K562 (cell line): ENCODE data around the gene CKS2. TPM values are rescaled to one million over a fixed set of nuclear protein-coding genes. Genes with fewer than 3 reads are reported as not detected.
A peak's percentile ranks its signal among the peaks of the same experiment; 100 is the strongest.

ENCODE experiments used
- ATAC-seq: fragments of 200-7000 bp; cut with Tn5 transposase; 3 replicates; pipeline ENCODE4 v1.9.1; 2020; ENCODE audit warnings: moderate library complexity
- BruUV-seq: library from RNA; stranded (reverse); fragments of 400-500 nt; replicated peaks from 2 replicates; lab custom pipeline; 2021; lab: Mats Ljungman, UMichigan
- CTCF ChIA-PET: fragments of 300-600 bp; formaldehyde crosslinking; extraction: SDS; loops from one replicate; lab custom pipeline; 2021; ENCODE audit warnings: low intra/inter-chr PET ratio; lab: Yijun Ruan, JAX
- POLR2A ChIA-PET: fragments of 300-600, 350-650 bp; sonication (Branson Sonifier 250); formaldehyde crosslinking; extraction: SDS; loops from one replicate; lab custom pipeline; 2021; ENCODE audit warnings: antibody characterized with exemption, inconsistent platforms; lab: Yijun Ruan, JAX
- DNase-seq, 4 experiments: peaks; one replicate each; pipeline versions ENCODE4 v3.0.0 to v3.0.0-alpha.2; 2011 to 2018; ENCODE audit warnings: low spot score in 3 of 4, mixed read lengths in 3 of 4; ENCODE audit errors: extremely low read depth in 1 of 4
- FAIRE-seq: peaks from 2 replicates; lab custom pipeline; 2011; peaks lifted over from hg19 to GRCh38; lab: Jason Lieb, UNC
- H2AFZ ChIP-seq: 2 replicates; pipeline ENCODE4 v1.6.0; 2011; ENCODE audit warnings: low read depth, low read length, control low read depth, inconsistent platforms
- H3K27ac ChIP-seq: fragments of 200-600 bp; 3 replicates; pipeline ENCODE4 v1.8.0; 2011; ENCODE audit warnings: low read depth, mild to moderate bottlenecking, control low read depth, inconsistent platforms, low read length, moderate library complexity, mixed read lengths; ENCODE audit errors: extremely low read depth
- H3K27me3 ChIP-seq, 2 experiments: fragments of 300-600 bp in 1 of 2; 2 replicates in 1 of 2; 3 replicates in 1 of 2; pipeline versions ENCODE4 v1.6.0 to v1.8.0; 2011; ENCODE audit warnings: inconsistent platforms in 2 of 2, low read length in 2 of 2, mild to moderate bottlenecking in 1 of 2, mixed read lengths in 1 of 2, moderate library complexity in 1 of 2; ENCODE audit not compliant: control insufficient read depth in 2 of 2, insufficient read depth in 2 of 2
- H3K36me3 ChIP-seq: fragments of 300-600 bp; 3 replicates; pipeline ENCODE4 v1.8.0; 2011; ENCODE audit warnings: mild to moderate bottlenecking, low read length, inconsistent platforms; ENCODE audit not compliant: control insufficient read depth, insufficient read depth
- H3K4me1 ChIP-seq, 2 experiments: fragments of 200-600 bp in 1 of 2; replicated peaks in 1 of 2; 2 replicates in 1 of 2; 3 replicates in 1 of 2; pipeline versions ENCODE4 v1.5.1 to v1.8.0; 2011; ENCODE audit warnings: inconsistent platforms in 2 of 2, low read length in 2 of 2, mild to moderate bottlenecking in 1 of 2, mixed read lengths in 1 of 2, moderate library complexity in 1 of 2; ENCODE audit not compliant: control insufficient read depth in 2 of 2, insufficient read depth in 2 of 2
- H3K4me2 ChIP-seq: 2 replicates; pipeline ENCODE4 v1.6.1; 2011; ENCODE audit warnings: low read length, control low read depth, inconsistent platforms, mixed read lengths; ENCODE audit not compliant: insufficient read depth
- H3K4me3 ChIP-seq: fragments of 200-600 bp; sonication (generic), shearing (Covaris generic); 2 replicates; pipeline ENCODE4 v1.5.1; 2016; ENCODE audit warnings: control low read depth, inconsistent platforms
- H3K79me2 ChIP-seq: fragments of 200-600 bp; 3 replicates; pipeline ENCODE4 v1.8.0; 2011; ENCODE audit warnings: low read length, inconsistent platforms; ENCODE audit not compliant: control insufficient read depth, insufficient read depth
- H3K9ac ChIP-seq, 2 experiments: 2 replicates each; pipeline versions ENCODE4 v1.6.0 to v1.6.1; 2011; ENCODE audit warnings: low read depth in 2 of 2, low read length in 2 of 2, control low read depth in 1 of 2, inconsistent platforms in 1 of 2, mild to moderate bottlenecking in 1 of 2, mixed read lengths in 1 of 2; ENCODE audit not compliant: insufficient read depth in 1 of 2
- H3K9me1 ChIP-seq: one replicate; pipeline ENCODE4 v1.6.0; 2011; ENCODE audit warnings: inconsistent platforms, mild to moderate bottlenecking, low read length, moderate library complexity; ENCODE audit not compliant: control insufficient read depth, insufficient read depth
- H3K9me3 ChIP-seq: replicated peaks from 2 replicates; pipeline ENCODE4 v1.5.1; 2011; ENCODE audit warnings: low read depth, low read length, inconsistent platforms; ENCODE audit not compliant: control insufficient read depth, insufficient read depth
- H4K20me1 ChIP-seq: replicated peaks from 2 replicates; pipeline ENCODE4 v1.6.1; 2011; ENCODE audit warnings: low read length, inconsistent platforms, mixed read lengths; ENCODE audit not compliant: control insufficient read depth, insufficient read depth
- HDAC6 ChIP-seq: IDR thresholded peaks from 2 replicates; pipeline ENCODE4 v1.6.1; 2012; ENCODE audit warnings: low read depth, mild to moderate bottlenecking, control low read depth, inconsistent platforms, low read length, moderate library complexity
- MTA2 ChIP-seq: fragments of 450-650 bp; IDR thresholded peaks from 2 replicates; pipeline ENCODE4 v1.6.1; 2016; ENCODE audit warnings: low read depth
- MTA3 ChIP-seq: fragments of 450-650 bp; formaldehyde crosslinking; IDR thresholded peaks from 2 replicates; pipeline ENCODE4 v1.6.1; 2017; ENCODE audit warnings: mild to moderate bottlenecking, borderline replicate concordance
- NFYB ChIP-seq: IDR thresholded peaks from 2 replicates; pipeline ENCODE4 v1.6.1; 2011; ENCODE audit warnings: mild to moderate bottlenecking, moderate library complexity; ENCODE audit not compliant: insufficient read length; ENCODE audit errors: extremely low read depth
- POLR2G ChIP-seq: fragments of 200-400 bp; formaldehyde crosslinking; IDR thresholded peaks from 2 replicates; pipeline ENCODE4 v1.6.1; 2017; ENCODE audit warnings: low read depth, mild to moderate bottlenecking, antibody characterized with exemption, low read length, moderate library complexity
- RBM22 ChIP-seq: fragments of 200-400 bp; formaldehyde crosslinking; IDR thresholded peaks from 2 replicates; pipeline ENCODE4 v1.6.1; 2018; ENCODE audit warnings: low read length, low read depth; ENCODE audit not compliant: poor library complexity, severe bottlenecking
- SOX6 ChIP-seq: fragments of 450-650 bp; IDR thresholded peaks from 2 replicates; pipeline ENCODE4 v1.6.1; 2014; ENCODE audit warnings: mild to moderate bottlenecking
- ZNF75A ChIP-seq: fragments of 450-650 bp; formaldehyde crosslinking; IDR thresholded peaks from 2 replicates; pipeline ENCODE4 v1.4.0; 2020; ENCODE audit warnings: mild to moderate bottlenecking
- ZNF766 ChIP-seq: fragments of 200-800 bp; sonication (Bioruptor generic); conservative IDR thresholded peaks from 2 replicates; pipeline ENCODE4 v1.6.1; 2016; ENCODE audit warnings: missing genetic modification characterization, missing compliant biosample characterization
- ZSCAN29 ChIP-seq: fragments of 450-650 bp; IDR thresholded peaks from 2 replicates; pipeline ENCODE4 v1.6.1; 2017
- WGBS: fragments of 100-300 bp; shearing (Covaris generic); methylation state at CpG from one replicate; pipeline ENCODE4 v1.1.6; 2016; ENCODE audit warnings: low coverage, mixed read lengths; ENCODE audit not compliant: insufficient coverage; ENCODE audit errors: missing lambda C conversion rate; 5-methylcytosine and 5-hydroxymethylcytosine counted together
- in situ Hi-C: fragments of 300-500 bp; cut with MboI; formaldehyde crosslinking; loops from 4 replicates; pipeline ENCODE4 v1.15.0; 2018; ENCODE audit warnings: inconsistent platforms, mixed read lengths
- intact Hi-C: fragments of 100-400 bp; cut with micrococcal nuclease; formaldehyde crosslinking; loops from 2 replicates; pipeline ENCODE4 v1.14.2; 2022
- polyA plus RNA-seq, 8 experiments: library from polyadenylated mRNA; depleted of rRNA in 4 of 8; stranded (reverse) in 5 of 8; unstranded in 3 of 8; fragments of >200 nt; fragmentation: Nextera tagmentation in 2 of 8; fragmentation: Illumina TruSeq in 1 of 8; extraction: Ambion mirVana in 2 of 8; extraction: Trizol in 1 of 8; gene quantifications; 2 replicates each; pipeline versions ENCODE4 v1.2.1 to v1.2.3, GENCODE V29; 2011 to 2014; ENCODE audit warnings: inconsistent platforms in 1 of 8, missing spikeins in 1 of 8
- total RNA-seq, 7 experiments: library from RNA; depleted of rRNA in 6 of 7; stranded (reverse); fragments of >200 nt in 6 of 7; fragmentation: Illumina TruSeq in 2 of 7; extraction: Trizol in 2 of 7; gene quantifications; 2 replicates each; pipeline versions ENCODE4 v1.2.1 to v1.2.3, GENCODE V29; 2011 to 2021; ENCODE audit warnings: low replicate concordance in 1 of 7
- TF ChIP-seq, protein P1 (sequence below): sonication (generic); formaldehyde crosslinking; IDR thresholded peaks from 2 replicates; pipeline ENCODE4 v1.8.0; 2022; ENCODE audit warnings: mild to moderate bottlenecking, missing genetic modification reagents
- TF ChIP-seq, protein P2 (sequence below): fragments of 450-650 bp; IDR thresholded peaks from 2 replicates; pipeline ENCODE4 v1.6.1; 2014; ENCODE audit warnings: low read depth, mild to moderate bottlenecking, moderate library complexity, borderline replicate concordance
- TF ChIP-seq, protein P3 (sequence below): fragments of 250-450 bp; sonication (Bioruptor Pico); IDR thresholded peaks from 2 replicates; pipeline ENCODE4 v1.5.0; 2020; ENCODE audit warnings: mild to moderate bottlenecking, borderline replicate concordance

The CKS2 gene
- total and polyA plus RNA-seq, 9 of the 15 experiments (the other 6 are each of a cell fraction or from before 2014, with no cell fraction given): 123 to 941 (median 321) TPM

DNA sequence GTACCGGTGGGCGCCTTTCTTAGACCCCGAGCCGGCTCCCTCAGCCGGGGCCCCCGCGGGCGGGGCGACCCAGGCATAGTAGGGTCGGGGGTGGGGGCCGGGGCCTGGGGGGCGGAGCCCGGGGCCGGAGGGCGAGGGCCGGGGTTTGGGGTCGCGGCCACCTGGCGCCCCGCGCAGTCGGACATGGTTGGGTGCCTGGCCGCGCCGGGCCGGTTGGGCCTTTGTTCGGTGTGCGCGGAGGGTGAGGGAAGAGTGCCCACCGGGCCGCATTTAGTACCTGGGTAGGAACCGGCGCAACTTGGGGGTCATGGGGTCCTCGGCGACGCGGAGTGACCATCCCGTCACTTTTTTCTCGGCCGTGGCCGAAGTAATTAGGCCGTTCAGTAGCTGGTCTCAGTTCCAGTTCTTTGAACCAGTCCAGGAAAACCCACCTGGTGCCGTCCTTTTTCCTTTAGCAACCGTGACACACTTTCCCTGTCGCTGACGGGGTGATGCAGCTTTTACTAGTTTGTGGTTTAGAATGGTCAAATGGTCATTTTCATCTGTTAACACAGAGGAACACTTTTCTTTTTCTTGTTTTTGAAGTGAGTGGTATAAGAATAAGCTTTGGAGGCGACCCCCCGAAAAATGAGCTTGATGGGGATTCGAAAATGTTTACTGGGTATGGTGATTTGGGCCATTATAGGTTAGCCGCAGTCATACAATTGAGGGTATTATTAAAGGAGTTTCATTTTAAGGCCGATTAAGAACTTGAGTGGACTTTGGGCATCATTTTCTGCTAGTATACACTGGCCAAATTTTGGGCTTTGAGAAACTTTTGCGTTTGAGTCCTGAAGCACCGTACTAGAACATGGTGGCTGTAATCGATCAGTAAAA lies 589 bp downstream of the CKS2 start:
- Histone ChIP-seq H3K9me3 (no peaks in the 10 kb centered on the region), H3K4me3 (peak overlapping the region; percentile 82), H3K36me3 (peaks cover 44% of the 10 kb centered on the region), H2AFZ (no peak overlapping the region), H3K79me2 (peaks cover 67% of the 10 kb centered on the region), H3K9me1 (peaks cover 4% of the 10 kb centered on the region), H3K27me3 (no peaks in the 10 kb centered on the region), H3K4me2 (peak overlapping the region; percentile 81; the same call in 1 of the 2 replicates), H4K20me1 (peaks cover 28% of the 10 kb centered on the region), H3K27ac (peak overlapping the region; percentile 92), H3K9ac (peak overlapping the region; percentile 98), H3K4me1 (peaks cover 8 to 10% of the 10 kb centered on the region in 2 experiments; a peak in 3 of 5 replicates)
- no TSS peak for BruUV-seq
- in situ Hi-C loops: no loop called here
- 2% methylated on average over 25 of the region's 54 CpGs for WGBS
- ChIA-PET POLR2A (interaction anchor here (0.6 to 1.2 kb wide), 5 partner anchors 9 to 99 kb away, joined by 3 to 6 read pairs (median 3); no protein-coding TSS in a partner anchor), CTCF (no interaction called here)
- DNase-seq (peak in 2 of 4 experiments; percentile 66 to 78), ATAC-seq (peak; percentile 20), FAIRE-seq (no peak)
- intact Hi-C loops: no loop called here
- TF ChIP-seq RBM22 (peak; percentile 89), MTA2 (no peak), ZSCAN29 (no peak), NFYB (no peak), SOX6 (no peak), HDAC6 (no peak), MTA3 (no peak), POLR2G (peak; percentile 81), ZNF766 (CRISPR knock-in tag) (no peak), ZNF75A (no peak)
- TF ChIP-seq, protein P1, sequence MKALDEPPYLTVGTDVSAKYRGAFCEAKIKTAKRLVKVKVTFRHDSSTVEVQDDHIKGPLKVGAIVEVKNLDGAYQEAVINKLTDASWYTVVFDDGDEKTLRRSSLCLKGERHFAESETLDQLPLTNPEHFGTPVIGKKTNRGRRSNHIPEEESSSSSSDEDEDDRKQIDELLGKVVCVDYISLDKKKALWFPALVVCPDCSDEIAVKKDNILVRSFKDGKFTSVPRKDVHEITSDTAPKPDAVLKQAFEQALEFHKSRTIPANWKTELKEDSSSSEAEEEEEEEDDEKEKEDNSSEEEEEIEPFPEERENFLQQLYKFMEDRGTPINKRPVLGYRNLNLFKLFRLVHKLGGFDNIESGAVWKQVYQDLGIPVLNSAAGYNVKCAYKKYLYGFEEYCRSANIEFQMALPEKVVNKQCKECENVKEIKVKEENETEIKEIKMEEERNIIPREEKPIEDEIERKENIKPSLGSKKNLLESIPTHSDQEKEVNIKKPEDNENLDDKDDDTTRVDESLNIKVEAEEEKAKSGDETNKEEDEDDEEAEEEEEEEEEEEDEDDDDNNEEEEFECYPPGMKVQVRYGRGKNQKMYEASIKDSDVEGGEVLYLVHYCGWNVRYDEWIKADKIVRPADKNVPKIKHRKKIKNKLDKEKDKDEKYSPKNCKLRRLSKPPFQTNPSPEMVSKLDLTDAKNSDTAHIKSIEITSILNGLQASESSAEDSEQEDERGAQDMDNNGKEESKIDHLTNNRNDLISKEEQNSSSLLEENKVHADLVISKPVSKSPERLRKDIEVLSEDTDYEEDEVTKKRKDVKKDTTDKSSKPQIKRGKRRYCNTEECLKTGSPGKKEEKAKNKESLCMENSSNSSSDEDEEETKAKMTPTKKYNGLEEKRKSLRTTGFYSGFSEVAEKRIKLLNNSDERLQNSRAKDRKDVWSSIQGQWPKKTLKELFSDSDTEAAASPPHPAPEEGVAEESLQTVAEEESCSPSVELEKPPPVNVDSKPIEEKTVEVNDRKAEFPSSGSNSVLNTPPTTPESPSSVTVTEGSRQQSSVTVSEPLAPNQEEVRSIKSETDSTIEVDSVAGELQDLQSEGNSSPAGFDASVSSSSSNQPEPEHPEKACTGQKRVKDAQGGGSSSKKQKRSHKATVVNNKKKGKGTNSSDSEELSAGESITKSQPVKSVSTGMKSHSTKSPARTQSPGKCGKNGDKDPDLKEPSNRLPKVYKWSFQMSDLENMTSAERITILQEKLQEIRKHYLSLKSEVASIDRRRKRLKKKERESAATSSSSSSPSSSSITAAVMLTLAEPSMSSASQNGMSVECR (CRISPR knock-in tag): peak; percentile 4; the same call in 1 of the 2 replicates
- TF ChIP-seq, protein P2, sequence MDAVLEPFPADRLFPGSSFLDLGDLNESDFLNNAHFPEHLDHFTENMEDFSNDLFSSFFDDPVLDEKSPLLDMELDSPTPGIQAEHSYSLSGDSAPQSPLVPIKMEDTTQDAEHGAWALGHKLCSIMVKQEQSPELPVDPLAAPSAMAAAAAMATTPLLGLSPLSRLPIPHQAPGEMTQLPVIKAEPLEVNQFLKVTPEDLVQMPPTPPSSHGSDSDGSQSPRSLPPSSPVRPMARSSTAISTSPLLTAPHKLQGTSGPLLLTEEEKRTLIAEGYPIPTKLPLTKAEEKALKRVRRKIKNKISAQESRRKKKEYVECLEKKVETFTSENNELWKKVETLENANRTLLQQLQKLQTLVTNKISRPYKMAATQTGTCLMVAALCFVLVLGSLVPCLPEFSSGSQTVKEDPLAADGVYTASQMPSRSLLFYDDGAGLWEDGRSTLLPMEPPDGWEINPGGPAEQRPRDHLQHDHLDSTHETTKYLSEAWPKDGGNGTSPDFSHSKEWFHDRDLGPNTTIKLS: no peak
- TF ChIP-seq, protein P3, sequence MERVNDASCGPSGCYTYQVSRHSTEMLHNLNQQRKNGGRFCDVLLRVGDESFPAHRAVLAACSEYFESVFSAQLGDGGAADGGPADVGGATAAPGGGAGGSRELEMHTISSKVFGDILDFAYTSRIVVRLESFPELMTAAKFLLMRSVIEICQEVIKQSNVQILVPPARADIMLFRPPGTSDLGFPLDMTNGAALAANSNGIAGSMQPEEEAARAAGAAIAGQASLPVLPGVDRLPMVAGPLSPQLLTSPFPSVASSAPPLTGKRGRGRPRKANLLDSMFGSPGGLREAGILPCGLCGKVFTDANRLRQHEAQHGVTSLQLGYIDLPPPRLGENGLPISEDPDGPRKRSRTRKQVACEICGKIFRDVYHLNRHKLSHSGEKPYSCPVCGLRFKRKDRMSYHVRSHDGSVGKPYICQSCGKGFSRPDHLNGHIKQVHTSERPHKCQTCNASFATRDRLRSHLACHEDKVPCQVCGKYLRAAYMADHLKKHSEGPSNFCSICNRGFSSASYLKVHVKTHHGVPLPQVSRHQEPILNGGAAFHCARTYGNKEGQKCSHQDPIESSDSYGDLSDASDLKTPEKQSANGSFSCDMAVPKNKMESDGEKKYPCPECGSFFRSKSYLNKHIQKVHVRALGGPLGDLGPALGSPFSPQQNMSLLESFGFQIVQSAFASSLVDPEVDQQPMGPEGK: no peak
